Esophagus squamous epithelium (tissue), 5 donors: Measurements from ENCODE around the gene LRRC74A. TPM values are rescaled to one million over a fixed set of nuclear protein-coding genes. Genes with fewer than 3 reads are reported as not detected.

ENCODE experiments used
- DNase-seq: peaks from one replicate; lab custom pipeline; 2025; lab: John Stamatoyannopoulos, UW
- H3K27ac ChIP-seq, 4 donors: fragments of 200-600 bp; sonication (generic); one replicate each; pipeline ENCODE4 v1.5.1; 2016 to 2019; ENCODE audit warnings: mild to moderate bottlenecking in 1 of 4
- H3K27me3 ChIP-seq, 4 donors: fragments of 200-600 bp; sonication (generic); 1 replicate in 3 of 4; 2 replicates in 1 of 4; pipeline versions ENCODE4 v1.5.1 to v1.6.0; 2017 to 2021; ENCODE audit warnings: antibody characterized with exemption in 1 of 4
- H3K36me3 ChIP-seq, 3 donors: fragments of 200-600 bp; sonication (generic); one replicate each; pipeline ENCODE4 v1.5.1; 2016 to 2019
- H3K4me1 ChIP-seq, 3 donors: fragments of 200-600 bp; sonication (generic); one replicate each; pipeline ENCODE4 v1.5.1; 2017 to 2019
- H3K4me3 ChIP-seq, 4 donors: fragments of 200-600 bp; sonication (generic); 1 replicate in 3 of 4; 2 replicates in 1 of 4; pipeline ENCODE4 v1.5.1; 2016 to 2019; ENCODE audit warnings: mild to moderate bottlenecking in 2 of 4, moderate library complexity in 1 of 4
- H3K9me3 ChIP-seq, 3 donors: fragments of 200-600 bp; sonication (generic); one replicate each; pipeline ENCODE4 v1.5.1; 2016 to 2019
- POLR2A ChIP-seq, 4 donors: fragments of 450-650 bp; IDR thresholded peaks; one replicate each; pipeline ENCODE4 v1.6.1; 2017; ENCODE audit warnings: antibody characterized with exemption in 4 of 4, mild to moderate bottlenecking in 4 of 4, moderate library complexity in 3 of 4
- WGBS, 2 donors: methylation state at CpG; one replicate each; pipeline ENCODE4 v1.1.5; 2018; 5-methylcytosine and 5-hydroxymethylcytosine counted together
- intact Hi-C: fragments of 100-400 bp; cut with DNase I; formaldehyde crosslinking; loops from one replicate; pipeline ENCODE4 v1.15.0; 2022
- total RNA-seq, 4 donors: library from RNA; depleted of rRNA; stranded (reverse); fragments of >200 nt; gene quantifications; one replicate each; pipeline ENCODE4 v1.1.0, GENCODE V29; 2016
- TF ChIP-seq, protein P1 (sequence below), 6 experiments: fragments of 450-650 bp in 4 of 6; fragments of 200-600 bp in 2 of 6; sonication (generic) in 2 of 6; IDR thresholded peaks; one replicate each; pipeline ENCODE4 v1.5.1; 2016 to 2019; ENCODE audit warnings: antibody characterized with exemption in 6 of 6, mild to moderate bottlenecking in 4 of 6, moderate library complexity in 4 of 6
- donor health status: DM: yes; HTN: yes; CAD: no.

The LRRC74A gene
- total RNA-seq, 4 donors from 2014 or later: not detected

- intact Hi-C loops: no loop called here
- no peaks in the 10 kb centered on the region for H3K36me3 ChIP-seq
- no peak for TF ChIP-seq POLR2A (IDR thresholded peaks at IDR 0.05)
- TF ChIP-seq, protein P1, sequence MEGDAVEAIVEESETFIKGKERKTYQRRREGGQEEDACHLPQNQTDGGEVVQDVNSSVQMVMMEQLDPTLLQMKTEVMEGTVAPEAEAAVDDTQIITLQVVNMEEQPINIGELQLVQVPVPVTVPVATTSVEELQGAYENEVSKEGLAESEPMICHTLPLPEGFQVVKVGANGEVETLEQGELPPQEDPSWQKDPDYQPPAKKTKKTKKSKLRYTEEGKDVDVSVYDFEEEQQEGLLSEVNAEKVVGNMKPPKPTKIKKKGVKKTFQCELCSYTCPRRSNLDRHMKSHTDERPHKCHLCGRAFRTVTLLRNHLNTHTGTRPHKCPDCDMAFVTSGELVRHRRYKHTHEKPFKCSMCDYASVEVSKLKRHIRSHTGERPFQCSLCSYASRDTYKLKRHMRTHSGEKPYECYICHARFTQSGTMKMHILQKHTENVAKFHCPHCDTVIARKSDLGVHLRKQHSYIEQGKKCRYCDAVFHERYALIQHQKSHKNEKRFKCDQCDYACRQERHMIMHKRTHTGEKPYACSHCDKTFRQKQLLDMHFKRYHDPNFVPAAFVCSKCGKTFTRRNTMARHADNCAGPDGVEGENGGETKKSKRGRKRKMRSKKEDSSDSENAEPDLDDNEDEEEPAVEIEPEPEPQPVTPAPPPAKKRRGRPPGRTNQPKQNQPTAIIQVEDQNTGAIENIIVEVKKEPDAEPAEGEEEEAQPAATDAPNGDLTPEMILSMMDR (IDR thresholded peaks at IDR 0.05): no peak
- H3K9me3 ChIP-seq: no peaks in the 10 kb centered on the region
- no peaks in the 10 kb centered on the region for H3K4me1 ChIP-seq
- H3K4me3 ChIP-seq: no peak overlapping the region
- no peak for DNase-seq
- no peaks in the 10 kb centered on the region for H3K27me3 ChIP-seq
- no peak overlapping the region for H3K27ac ChIP-seq
- 92 to 100% methylated on average over 2 of the region's 2 CpGs for WGBS, 2 donors
These were observed 28.9 kb downstream of the LRRC74A start for GRCh38 chr14:76855066-76855465.

GRCh38 chr14:76856769-76857168, 30.6 kb downstream of the LRRC74A start:
- Histone ChIP-seq H3K9me3 (no peaks in the 10 kb centered on the region), H3K4me1 (no peaks in the 10 kb centered on the region), H3K4me3 (no peak overlapping the region), H3K36me3 (no peaks in the 10 kb centered on the region), H3K27me3 (peaks cover 0 to 11% (median 0%) of the 10 kb centered on the region in 4 donors), H3K27ac (no peak overlapping the region)
- WGBS, 2 donors: 67 to 79% methylated on average over 1 of the region's 1 CpG
- TF ChIP-seq POLR2A (IDR thresholded peaks at IDR 0.05): no peak
- TF ChIP-seq, protein P1 (IDR thresholded peaks at IDR 0.05): no peak
- no peak for DNase-seq
- intact Hi-C loops: no loop called here

GRCh38 chr14:76861574-76862255, 35.5 kb downstream of the LRRC74A start:
- Histone ChIP-seq H3K4me3 (no peak overlapping the region), H3K36me3 (no peaks in the 10 kb centered on the region), H3K27ac (no peak overlapping the region), H3K9me3 (no peaks in the 10 kb centered on the region), H3K27me3 (peaks cover 0 to 19% (median 0%) of the 10 kb centered on the region in 4 donors), H3K4me1 (peaks cover 0 to 11% (median 0%) of the 10 kb centered on the region in 3 donors)
- 52 to 83% methylated on average over 5 to 9 of the region's 10 CpGs for WGBS, 2 donors
- TF ChIP-seq, protein P1 (IDR thresholded peaks at IDR 0.05): no peak
- TF ChIP-seq POLR2A (IDR thresholded peaks at IDR 0.05): no peak
- DNase-seq: no peak
- intact Hi-C loops: no loop called here

- H3K9me3 ChIP-seq: no peaks in the 10 kb centered on the region
- H3K27ac ChIP-seq: no peak overlapping the region
- 77 to 80% methylated on average over 10 of the region's 10 CpGs for WGBS, 2 donors
- no peaks in the 10 kb centered on the region for H3K36me3 ChIP-seq
- no peak overlapping the region for H3K4me3 ChIP-seq
- intact Hi-C loops: no loop called here
- H3K27me3 ChIP-seq: peaks cover 0 to 19% (median 0%) of the 10 kb centered on the region in 4 donors
- peaks cover 0 to 16% (median under 1%) of the 10 kb centered on the region in 3 donors for H3K4me1 ChIP-seq
- no peak for TF ChIP-seq POLR2A (IDR thresholded peaks at IDR 0.05)
- TF ChIP-seq, protein P1 (IDR thresholded peaks at IDR 0.05): no peak
- no peak for DNase-seq
These were observed 36.5 kb downstream of the LRRC74A start for GRCh38 chr14:76862546-76863282.
